BE2C (cell line): ENCODE measurements around the gene LRRC10B.
"Not testable (repeated sequence)": the region's sequence is repeated elsewhere in the genome, so short reads cannot be mapped to it uniquely, and the experiment has no call there.

Source experiments
- DNase-seq: peaks from one replicate; pipeline ENCODE4 v3.0.0-alpha.2; 2020
- H3K27me3 ChIP-seq: fragments of 250-450 bp; sonication (Bioruptor Pico); 2 replicates; pipeline ENCODE4 v1.5.1; 2020; ENCODE audit warnings: mild to moderate bottlenecking
- H3K36me3 ChIP-seq: fragments of 250-450 bp; sonication (Bioruptor Pico); 2 replicates; pipeline ENCODE4 v1.5.1; 2020; ENCODE audit warnings: mild to moderate bottlenecking
- H3K4me1 ChIP-seq: fragments of 250-450 bp; sonication (Bioruptor Pico); 2 replicates; pipeline ENCODE4 v1.5.1; 2020
- H3K4me3 ChIP-seq: 2 replicates; pipeline ENCODE4 v1.5.1; 2011; ENCODE audit warnings: low read depth, low read length
- H3K9me3 ChIP-seq: fragments of 250-450 bp; sonication (Bioruptor Pico); 2 replicates; pipeline ENCODE4 v1.5.1; 2020
- TF ChIP-seq, protein P1 (sequence below): IDR thresholded peaks from 2 replicates; pipeline ENCODE4 v1.5.1; 2012; ENCODE audit warnings: mild to moderate bottlenecking, low read depth, low read length

Gene LRRC10B

DNA sequence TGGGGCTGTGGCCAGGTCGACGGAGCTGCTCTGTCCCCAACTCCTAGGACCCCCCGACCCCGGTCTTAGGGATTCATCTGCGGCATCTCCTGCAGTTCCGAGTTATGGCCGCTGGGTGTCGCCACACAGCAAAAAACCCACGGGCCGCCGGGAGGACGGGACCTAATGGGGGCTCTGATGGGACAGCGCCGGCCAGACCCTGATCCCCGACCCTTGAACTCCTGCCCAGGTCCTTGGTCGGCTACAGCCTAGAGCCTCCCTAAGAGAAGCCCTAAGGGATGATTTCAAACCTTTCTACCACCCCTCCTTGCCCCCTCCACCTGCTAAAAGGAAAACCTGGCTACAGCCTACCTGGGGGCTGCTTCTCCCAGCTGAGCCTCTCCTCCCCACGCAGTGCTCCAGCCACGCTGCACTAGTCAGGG is 30.8 kb upstream of the LRRC10B start:
- H3K36me3 ChIP-seq, result no peaks in the 10 kb centered on the region
- TF ChIP-seq, protein P1, sequence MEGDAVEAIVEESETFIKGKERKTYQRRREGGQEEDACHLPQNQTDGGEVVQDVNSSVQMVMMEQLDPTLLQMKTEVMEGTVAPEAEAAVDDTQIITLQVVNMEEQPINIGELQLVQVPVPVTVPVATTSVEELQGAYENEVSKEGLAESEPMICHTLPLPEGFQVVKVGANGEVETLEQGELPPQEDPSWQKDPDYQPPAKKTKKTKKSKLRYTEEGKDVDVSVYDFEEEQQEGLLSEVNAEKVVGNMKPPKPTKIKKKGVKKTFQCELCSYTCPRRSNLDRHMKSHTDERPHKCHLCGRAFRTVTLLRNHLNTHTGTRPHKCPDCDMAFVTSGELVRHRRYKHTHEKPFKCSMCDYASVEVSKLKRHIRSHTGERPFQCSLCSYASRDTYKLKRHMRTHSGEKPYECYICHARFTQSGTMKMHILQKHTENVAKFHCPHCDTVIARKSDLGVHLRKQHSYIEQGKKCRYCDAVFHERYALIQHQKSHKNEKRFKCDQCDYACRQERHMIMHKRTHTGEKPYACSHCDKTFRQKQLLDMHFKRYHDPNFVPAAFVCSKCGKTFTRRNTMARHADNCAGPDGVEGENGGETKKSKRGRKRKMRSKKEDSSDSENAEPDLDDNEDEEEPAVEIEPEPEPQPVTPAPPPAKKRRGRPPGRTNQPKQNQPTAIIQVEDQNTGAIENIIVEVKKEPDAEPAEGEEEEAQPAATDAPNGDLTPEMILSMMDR, result peak; percentile 65
- DNase-seq, result peak; percentile 42

DNA sequence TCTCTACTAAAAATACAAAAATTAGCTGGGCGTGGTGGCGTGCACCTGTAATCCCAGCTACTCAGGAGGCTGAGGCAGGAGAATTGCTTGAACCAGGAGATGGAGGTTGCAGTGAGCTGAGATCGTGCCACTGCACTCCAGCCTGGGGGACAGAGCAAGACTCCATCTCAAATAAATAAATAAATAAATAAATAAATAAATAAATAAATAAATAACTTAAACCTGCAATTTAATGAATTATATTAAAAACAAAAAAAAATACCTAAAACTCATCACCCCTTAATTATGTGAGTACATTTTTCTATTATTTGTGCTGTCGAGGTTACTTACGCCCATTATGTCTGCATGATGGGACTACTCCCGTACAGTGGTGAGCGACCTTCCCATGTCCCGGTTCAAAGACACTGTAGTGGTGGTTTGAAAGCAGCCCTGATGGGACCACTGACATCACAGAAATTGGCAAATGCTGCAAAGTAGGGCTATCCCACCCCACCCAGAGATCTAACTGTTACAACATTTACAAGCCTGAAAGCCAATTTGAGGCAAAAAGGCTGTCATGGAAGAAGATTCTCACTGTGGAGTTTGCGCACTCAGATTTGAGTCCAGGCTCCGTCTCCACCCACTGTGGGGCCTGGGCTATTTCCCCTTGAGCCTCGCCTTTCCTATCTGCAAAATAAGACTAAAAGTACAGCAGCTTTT is 29.0 kb upstream of the LRRC10B start:
- not testable (repeated sequence) for H3K36me3 ChIP-seq, H3K4me1 ChIP-seq, H3K27me3 ChIP-seq, H3K9me3 ChIP-seq, DNase-seq, H3K4me3 ChIP-seq

More for the DNA sequence above, 30.8 kb upstream of the LRRC10B start:
- Histone ChIP-seq H3K4me3 (no peak overlapping the region), H3K4me1 (peaks cover 4% of the 10 kb centered on the region; the same call in 1 of the 2 replicates), H3K27me3 (no peaks in the 10 kb centered on the region), H3K9me3 (no peaks in the 10 kb centered on the region)

DNA sequence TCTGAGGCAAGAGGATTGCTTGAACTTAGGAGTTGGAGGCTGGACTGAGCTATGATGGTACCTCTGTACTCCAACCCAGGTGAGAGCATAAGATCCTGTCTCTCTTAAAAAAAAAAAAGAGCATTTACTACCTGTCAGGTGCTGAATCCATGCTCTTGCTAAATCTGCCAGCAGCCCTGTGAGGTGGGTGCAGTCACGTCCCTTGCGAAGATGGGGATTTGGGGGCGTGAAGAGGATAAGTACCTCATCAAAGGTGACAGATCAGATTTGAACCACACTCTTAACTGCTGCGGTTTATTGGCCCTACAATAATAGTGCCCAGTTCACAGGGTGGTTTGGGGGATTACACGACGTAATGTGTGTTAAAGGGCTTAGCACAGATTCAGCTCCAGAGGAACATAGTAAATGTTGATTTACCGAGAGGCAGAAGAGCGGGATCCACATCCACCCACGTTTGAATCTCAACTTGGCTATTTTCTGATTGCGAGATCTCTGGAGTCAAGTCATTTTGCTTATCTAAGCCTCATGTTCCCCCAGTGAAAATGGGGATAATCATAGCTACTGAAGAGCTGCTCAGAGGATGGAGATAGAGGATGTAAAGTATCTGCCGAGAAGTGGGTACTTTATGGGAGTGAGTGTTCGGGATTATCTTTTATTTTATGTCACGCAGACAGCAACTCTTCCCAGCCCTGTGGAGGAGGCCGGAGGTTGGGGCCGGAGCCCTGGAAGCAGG is 28.1 kb upstream of the LRRC10B start:
- no peaks in the 10 kb centered on the region for H3K9me3 ChIP-seq
- no peaks in the 10 kb centered on the region for H3K27me3 ChIP-seq
- TF ChIP-seq, protein P1, result no peak
- H3K4me1 ChIP-seq, result peaks cover 4% of the 10 kb centered on the region; the same call in 1 of the 2 replicates
- no peak overlapping the region for H3K4me3 ChIP-seq
- DNase-seq, result no peak
- H3K36me3 ChIP-seq, result no peaks in the 10 kb centered on the region

DNA sequence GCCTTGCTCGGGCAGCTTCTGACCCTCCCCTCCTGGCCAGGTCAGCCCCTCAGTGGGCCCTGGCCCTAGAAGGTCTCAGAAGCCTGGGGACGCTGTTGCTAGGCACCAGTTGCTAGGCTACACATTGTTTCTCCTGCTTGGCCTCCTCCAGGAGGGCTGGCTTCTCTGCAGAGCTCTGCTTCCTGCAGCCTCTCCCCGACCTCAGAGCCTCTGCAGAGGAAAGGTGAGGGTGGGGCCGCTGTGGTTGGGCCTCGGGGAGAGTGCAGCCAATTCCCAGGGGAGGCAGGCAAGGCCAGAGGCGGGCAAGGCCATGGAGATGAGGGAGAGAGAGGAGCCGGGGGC is 27.6 kb upstream of the LRRC10B start:
- Histone ChIP-seq H3K4me3 (no peak overlapping the region), H3K27me3 (no peaks in the 10 kb centered on the region), H3K9me3 (no peaks in the 10 kb centered on the region), H3K36me3 (no peaks in the 10 kb centered on the region), H3K4me1 (peaks cover 4% of the 10 kb centered on the region; the same call in 1 of the 2 replicates)
- DNase-seq, result peak; percentile 56
- TF ChIP-seq, protein P1, result no peak

DNA sequence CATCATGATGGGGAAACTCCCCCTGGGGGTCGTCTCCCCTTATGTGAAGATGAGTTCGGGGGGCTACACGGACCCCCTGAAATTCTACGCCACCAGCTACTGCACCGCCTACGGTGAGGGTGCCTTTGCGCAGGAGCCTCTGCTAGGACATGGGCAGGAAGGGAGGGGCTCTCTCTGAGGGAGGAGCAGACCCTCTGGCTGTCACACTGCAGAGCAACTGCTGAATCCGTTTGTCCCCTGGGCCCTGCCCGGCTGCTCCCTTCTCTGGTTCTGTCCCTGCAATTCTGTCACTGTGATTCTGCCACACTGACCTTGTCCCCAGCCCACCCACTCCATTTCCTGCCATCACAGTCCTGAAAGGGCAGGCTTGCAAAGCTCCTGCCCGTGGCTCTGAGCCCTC is 26.7 kb upstream of the LRRC10B start:
- H3K4me3 ChIP-seq, result no peak overlapping the region
- TF ChIP-seq, protein P1, result no peak
- H3K4me1 ChIP-seq, result peaks cover 4% of the 10 kb centered on the region; the same call in 1 of the 2 replicates
- H3K36me3 ChIP-seq, result no peaks in the 10 kb centered on the region
- DNase-seq, result no peak
- no peaks in the 10 kb centered on the region for H3K9me3 ChIP-seq
- no peaks in the 10 kb centered on the region for H3K27me3 ChIP-seq

DNA sequence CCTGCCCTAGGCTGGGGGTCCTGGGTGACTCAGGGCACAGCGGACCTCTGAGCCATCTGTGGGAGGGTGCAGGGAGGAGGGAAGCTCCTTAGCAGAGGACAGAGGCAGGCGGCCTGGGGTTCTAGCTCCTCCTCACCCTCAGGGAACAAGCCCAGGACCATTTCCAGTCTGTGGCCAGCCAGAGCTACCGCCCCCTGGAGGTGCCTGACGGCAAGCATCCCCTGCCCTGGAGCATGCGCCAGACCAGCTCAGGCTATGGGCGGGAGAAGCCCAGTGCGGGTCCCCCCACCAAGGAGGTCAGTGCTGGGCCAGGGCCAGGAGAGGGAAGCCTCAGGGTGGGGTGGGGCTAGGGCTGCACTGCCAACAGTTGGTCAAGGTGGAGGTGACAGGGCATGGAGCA is 26.0 kb upstream of the LRRC10B start:
- Histone ChIP-seq H3K4me1 (peaks cover 4% of the 10 kb centered on the region; the same call in 1 of the 2 replicates), H3K27me3 (no peaks in the 10 kb centered on the region)
- no peak for DNase-seq

More for the DNA sequence above, 26.0 kb upstream of the LRRC10B start:
- Histone ChIP-seq H3K36me3 (no peaks in the 10 kb centered on the region), H3K9me3 (no peaks in the 10 kb centered on the region), H3K4me3 (no peak overlapping the region)
- TF ChIP-seq, protein P1, result peak; percentile 42
